Stimulated activated CD4-positive, alpha-beta T cell treated with anti-CD3 and anti-CD28 coated beads, Interleukin-15, amount 100 ng/mL, for 24 hours (primary cell): ENCODE data around the gene ELP1.
A peak's percentile ranks its signal among the peaks of the same experiment; 100 is the strongest.
"Not testable (repeated sequence)": the region's sequence is repeated elsewhere in the genome, so short reads cannot be mapped to it uniquely, and the experiment has no call there.

ENCODE experiments used
- DNase-seq: peaks from one replicate; pipeline ENCODE4 v3.0.0-alpha.2; 2020

Gene ELP1

GRCh38 chr9:108928386-108928785, 5.5 kb downstream of the ELP1 start:
- DNase-seq, result no peak

- no peak for DNase-seq
Observed at GRCh38 chr9:108924466-108924865, 9.5 kb downstream of the ELP1 start.

GRCh38 chr9:108921200-108921599, 12.7 kb downstream of the ELP1 start:
- DNase-seq, result no peak

- not testable (repeated sequence) for DNase-seq
Observed at GRCh38 chr9:108920401-108920800, 13.5 kb downstream of the ELP1 start.

- no peak for DNase-seq
Observed at GRCh38 chr9:108919517-108919916, 14.4 kb downstream of the ELP1 start.

GRCh38 chr9:108913391-108913790, 20.5 kb downstream of the ELP1 start:
- DNase-seq, result no peak

GRCh38 chr9:108911820-108912219, 22.1 kb downstream of the ELP1 start:
- DNase-seq, result no peak

- DNase-seq, result no peak
Observed at GRCh38 chr9:108910914-108911313, 23.0 kb downstream of the ELP1 start.

- no peak for DNase-seq
Observed at GRCh38 chr9:108910402-108910801, 23.5 kb downstream of the ELP1 start.

GRCh38 chr9:108905494-108905893, 28.4 kb downstream of the ELP1 start:
- DNase-seq, result no peak

- no peak for DNase-seq
Observed at GRCh38 chr9:108904161-108904560, 29.8 kb downstream of the ELP1 start.

- DNase-seq, result no peak
Observed at GRCh38 chr9:108903420-108904103, 30.4 kb downstream of the ELP1 start.

- no peak for DNase-seq
Observed at GRCh38 chr9:108900176-108900575, 33.7 kb downstream of the ELP1 start.

GRCh38 chr9:108899023-108899695, 34.8 kb downstream of the ELP1 start:
- not testable (repeated sequence) for DNase-seq

GRCh38 chr9:108897324-108898096, 36.4 kb downstream of the ELP1 start:
- no peak for DNase-seq

GRCh38 chr9:108894225-108894997, 39.5 kb downstream of the ELP1 start:
- DNase-seq, result no peak

- DNase-seq, result no peak
Observed at GRCh38 chr9:108889649-108890067, 44.3 kb downstream of the ELP1 start.

GRCh38 chr9:108886594-108887271, 47.2 kb downstream of the ELP1 start:
- not testable (repeated sequence) for DNase-seq

GRCh38 chr9:108885643-108886348, 48.1 kb downstream of the ELP1 start:
- peak; percentile 74 for DNase-seq

- DNase-seq, result no peak
Observed at GRCh38 chr9:108884701-108885100, 49.2 kb downstream of the ELP1 start.

GRCh38 chr9:108883085-108883484, 50.8 kb downstream of the ELP1 start:
- no peak for DNase-seq
